Neural cell (in vitro differentiated cells): ENCODE measurements around the gene KIAA1958. TPM values are rescaled to one million over a fixed set of nuclear protein-coding genes. Genes with fewer than 3 reads are reported as not detected.

Experiments used
- H2AFZ ChIP-seq: fragments of 200-600, 300-800 bp; sonication (generic), shearing (Covaris generic); 2 replicates; pipeline ENCODE4 v1.6.0; 2014; ENCODE audit warnings: low read depth, mild to moderate bottlenecking, antibody characterized with exemption, low read length, moderate library complexity
- H3F3A ChIP-seq: fragments of 200-600 bp; shearing (Covaris generic); 2 replicates; pipeline ENCODE4 v1.6.1; 2016; ENCODE audit warnings: mild to moderate bottlenecking, moderate library complexity, mixed read lengths, antibody characterized with exemption, low read length; ENCODE audit not compliant: insufficient read depth, poor library complexity, severe bottlenecking
- H3K27ac ChIP-seq: fragments of 200-600, 300-800 bp; sonication (generic), shearing (Covaris generic); 2 replicates; pipeline ENCODE4 v1.5.1; 2014; ENCODE audit warnings: mild to moderate bottlenecking, low read length, moderate library complexity
- H3K27me3 ChIP-seq: fragments of 300-800, 200-600 bp; sonication (generic), shearing (Covaris generic); 2 replicates; pipeline ENCODE4 v1.6.0; 2014; ENCODE audit warnings: mild to moderate bottlenecking, low read depth, low read length, moderate library complexity; ENCODE audit not compliant: insufficient read depth
- H3K36me3 ChIP-seq: fragments of 300-800, 200-600 bp; sonication (generic), shearing (Covaris generic); 2 replicates; pipeline ENCODE4 v1.5.1; 2014; ENCODE audit warnings: mild to moderate bottlenecking, antibody characterized with exemption, low read length, moderate library complexity; ENCODE audit not compliant: insufficient read depth
- H3K4me2 ChIP-seq: fragments of 300-800, 200-600 bp; sonication (generic), shearing (Covaris generic); 2 replicates; pipeline ENCODE4 v1.6.0; 2014; ENCODE audit warnings: mild to moderate bottlenecking, low read length
- H3K4me3 ChIP-seq: fragments of 300-800, 200-600 bp; sonication (generic), shearing (Covaris generic); 2 replicates; pipeline ENCODE4 v1.5.1; 2014; ENCODE audit warnings: mild to moderate bottlenecking, low read length, moderate library complexity
- H3K79me2 ChIP-seq: fragments of 200-600 bp; shearing (Covaris generic); replicated peaks from 2 replicates; pipeline ENCODE4 v1.6.0; 2014; ENCODE audit warnings: mild to moderate bottlenecking, low read length, moderate library complexity; ENCODE audit not compliant: insufficient read depth
- H3K9ac ChIP-seq: fragments of 300-800, 200-600 bp; sonication (generic), shearing (Covaris generic); 2 replicates; pipeline ENCODE4 v1.6.1; 2016; ENCODE audit warnings: mild to moderate bottlenecking, low read length, mixed read lengths
- H3K9me2 ChIP-seq: fragments of 200-600 bp; shearing (Covaris generic); 2 replicates; pipeline ENCODE4 v1.6.1; 2016; ENCODE audit warnings: mild to moderate bottlenecking, low read length, mixed read lengths; ENCODE audit not compliant: insufficient read depth
- H3K9me3 ChIP-seq: fragments of 200-600, 300-800 bp; sonication (generic), shearing (Covaris generic); 2 replicates; pipeline ENCODE4 v1.6.1; 2016; ENCODE audit warnings: mild to moderate bottlenecking, mixed run types, low read length, moderate library complexity, mixed read lengths
- H4K20me1 ChIP-seq: fragments of 200-600 bp; shearing (Covaris generic); 2 replicates; pipeline ENCODE4 v1.6.1; 2016; ENCODE audit warnings: mild to moderate bottlenecking, mixed run types; ENCODE audit not compliant: insufficient read depth
- CTCF ChIP-seq: fragments of 450-650 bp; IDR thresholded peaks from 2 replicates; pipeline ENCODE4 v1.5.1; 2014; ENCODE audit warnings: antibody characterized with exemption, mild to moderate bottlenecking, moderate library complexity; ENCODE audit not compliant: poor library complexity, severe bottlenecking
- EP300 ChIP-seq: fragments of 450-650 bp; conservative IDR thresholded peaks from 2 replicates; pipeline ENCODE4 v1.6.1; 2014; ENCODE audit warnings: antibody characterized with exemption, mild to moderate bottlenecking, moderate library complexity; ENCODE audit not compliant: poor library complexity, severe bottlenecking
- EZH2 ChIP-seq: fragments of 200-600, 300-800 bp; shearing (Covaris generic), sonication (generic); IDR thresholded peaks from 2 replicates; pipeline ENCODE4 v1.6.1; 2014; ENCODE audit warnings: antibody characterized with exemption, low read length, borderline replicate concordance, mild to moderate bottlenecking; ENCODE audit not compliant: insufficient read depth, poor library complexity, severe bottlenecking
- MXI1 ChIP-seq: fragments of 450-650 bp; conservative IDR thresholded peaks from 2 replicates; pipeline ENCODE4 v1.6.1; 2014; ENCODE audit warnings: antibody characterized with exemption, mild to moderate bottlenecking; ENCODE audit not compliant: poor library complexity, severe bottlenecking
- POLR2AphosphoS5 ChIP-seq: IDR thresholded peaks from 2 replicates; pipeline ENCODE4 v1.6.1; 2012
- RAD21 ChIP-seq: fragments of 450-650 bp; conservative IDR thresholded peaks from 2 replicates; pipeline ENCODE4 v1.6.1; 2014; ENCODE audit warnings: antibody characterized with exemption, mild to moderate bottlenecking, moderate library complexity
- REST ChIP-seq: IDR thresholded peaks from 2 replicates; pipeline ENCODE4 v1.6.1; 2012; ENCODE audit warnings: borderline replicate concordance
- SMC3 ChIP-seq: fragments of 450-650 bp; conservative IDR thresholded peaks from 2 replicates; pipeline ENCODE4 v1.6.1; 2014; ENCODE audit warnings: antibody characterized with exemption, mild to moderate bottlenecking, moderate library complexity; ENCODE audit not compliant: poor library complexity
- TAF1 ChIP-seq: IDR thresholded peaks from 2 replicates; pipeline ENCODE4 v1.6.1; 2012; ENCODE audit warnings: low read depth
- polyA plus RNA-seq: library from polyadenylated mRNA; depleted of rRNA; stranded (reverse); fragments of >200 nt; gene quantifications from 2 replicates; pipeline ENCODE4 v1.2.3, GENCODE V29; 2014

KIAA1958 gene
- polyA plus RNA-seq, 1 donor from 2014 or later = 8.4 TPM

DNA sequence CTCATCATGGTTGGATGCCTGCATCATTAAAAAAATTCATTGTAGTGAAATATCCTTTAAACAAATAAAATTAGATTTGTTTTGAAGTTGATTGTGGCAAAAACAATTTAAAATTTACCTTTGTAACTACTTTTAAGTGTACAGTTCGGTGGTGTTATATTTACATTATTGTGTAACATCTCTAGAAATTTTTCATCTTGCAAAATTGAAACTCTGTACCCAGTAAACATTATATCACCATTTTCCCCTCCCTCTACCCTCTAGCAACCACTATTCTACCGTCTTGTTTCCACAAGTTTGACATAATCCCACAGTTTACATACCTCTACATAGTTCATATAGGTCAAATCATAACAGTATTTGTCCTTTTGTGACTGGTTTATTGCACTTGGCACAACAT lies 2.0 kb upstream of the KIAA1958 start:
- H3K4me2 ChIP-seq = no peak overlapping the region
- no peak overlapping the region for H3K9ac ChIP-seq
- no peaks in the 10 kb centered on the region for H4K20me1 ChIP-seq
- H3K36me3 ChIP-seq = no peaks in the 10 kb centered on the region
- no peak overlapping the region for H2AFZ ChIP-seq
- H3K9me3 ChIP-seq = no peaks in the 10 kb centered on the region
- H3K9me2 ChIP-seq = no peaks in the 10 kb centered on the region
- no peak overlapping the region for H3K27ac ChIP-seq
- no peak for TF ChIP-seq POLR2AphosphoS5
- no peak for TF ChIP-seq MXI1
- TF ChIP-seq SMC3 = no peak
- no peak for TF ChIP-seq REST
- TF ChIP-seq EZH2 = no peak
- TF ChIP-seq CTCF = no peak
- TF ChIP-seq EP300 = no peak
- TF ChIP-seq TAF1 = no peak
- H3K79me2 ChIP-seq = peaks cover 33% of the 10 kb centered on the region
- no peaks in the 10 kb centered on the region for H3K27me3 ChIP-seq
- no peaks in the 10 kb centered on the region for H3F3A ChIP-seq
- no peak overlapping the region for H3K4me3 ChIP-seq

DNA sequence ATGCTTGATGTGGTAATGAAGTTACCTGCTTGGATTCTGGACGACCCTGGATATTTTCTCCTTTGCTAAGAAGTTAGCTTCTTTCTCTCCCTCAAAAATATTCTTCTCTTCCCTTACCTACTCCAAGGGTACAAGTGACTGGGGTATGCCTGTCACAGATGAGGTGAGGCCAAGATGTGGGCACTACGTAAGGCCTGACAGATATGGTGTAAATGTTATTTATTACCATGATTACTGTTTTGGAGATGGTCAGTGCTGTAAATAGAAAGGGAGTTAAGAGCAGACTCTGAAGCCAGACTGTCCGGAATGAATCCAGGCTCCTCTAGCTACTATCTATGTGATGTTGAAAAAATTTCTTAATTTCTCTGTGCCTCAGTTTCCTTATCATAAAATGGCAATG lies 1.1 kb upstream of the KIAA1958 start:
- H2AFZ ChIP-seq = no peak overlapping the region
- no peaks in the 10 kb centered on the region for H3K27me3 ChIP-seq
- no peak for TF ChIP-seq TAF1
- no peak for TF ChIP-seq EP300
- no peak for TF ChIP-seq POLR2AphosphoS5
- TF ChIP-seq CTCF = no peak
- no peak for TF ChIP-seq RAD21
- no peak for TF ChIP-seq SMC3
- TF ChIP-seq MXI1 = no peak
- H3K9me2 ChIP-seq = no peaks in the 10 kb centered on the region
- H3K9me3 ChIP-seq = no peaks in the 10 kb centered on the region
- H3K79me2 ChIP-seq = peaks cover 42% of the 10 kb centered on the region
- peak overlapping the region; percentile 86 for H3K9ac ChIP-seq
- peak overlapping the region; percentile 98 for H3K4me3 ChIP-seq
- H3F3A ChIP-seq = no peaks in the 10 kb centered on the region
- H3K4me2 ChIP-seq = peak overlapping the region; percentile 74
- no peaks in the 10 kb centered on the region for H3K36me3 ChIP-seq
- no peaks in the 10 kb centered on the region for H4K20me1 ChIP-seq
- H3K27ac ChIP-seq = peak overlapping the region; percentile 77
